ENCODE results near the gene PIEZO2.

PIEZO2 gene

GRCh38 chr18:11024928-11025669 is 124.3 kb downstream of the PIEZO2 start:
- no peak for DNase-seq

- DNase-seq: no peak
Measured at GRCh38 chr18:11021477-11021876, 127.9 kb downstream of the PIEZO2 start.

DNA sequence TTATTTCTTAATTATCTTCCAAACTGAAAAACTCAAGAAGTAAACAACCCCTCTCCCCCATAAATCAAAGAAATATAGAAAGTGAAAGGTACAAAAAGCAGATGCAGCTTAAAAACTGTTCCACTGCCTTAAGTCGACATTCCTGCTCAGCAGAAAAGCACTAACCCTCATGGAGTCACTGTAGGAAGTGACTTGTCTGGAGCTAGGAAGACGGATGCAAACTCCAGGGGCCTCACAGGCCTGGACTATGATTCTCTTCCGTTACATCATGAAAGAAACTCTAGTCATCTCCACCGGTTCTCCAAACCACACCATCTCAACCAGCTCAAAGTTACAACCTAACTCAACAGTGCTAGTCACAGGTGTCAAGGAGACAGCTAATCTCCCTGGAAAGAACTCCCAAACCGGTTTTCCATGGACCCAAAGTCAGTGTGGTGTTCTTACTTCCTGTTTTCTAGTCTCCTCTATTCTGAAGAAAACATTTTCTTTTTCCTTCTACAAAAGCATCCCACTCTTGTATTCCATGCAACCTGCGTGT is 128.4 kb downstream of the PIEZO2 start:
- DNase-seq: no peak

DNA sequence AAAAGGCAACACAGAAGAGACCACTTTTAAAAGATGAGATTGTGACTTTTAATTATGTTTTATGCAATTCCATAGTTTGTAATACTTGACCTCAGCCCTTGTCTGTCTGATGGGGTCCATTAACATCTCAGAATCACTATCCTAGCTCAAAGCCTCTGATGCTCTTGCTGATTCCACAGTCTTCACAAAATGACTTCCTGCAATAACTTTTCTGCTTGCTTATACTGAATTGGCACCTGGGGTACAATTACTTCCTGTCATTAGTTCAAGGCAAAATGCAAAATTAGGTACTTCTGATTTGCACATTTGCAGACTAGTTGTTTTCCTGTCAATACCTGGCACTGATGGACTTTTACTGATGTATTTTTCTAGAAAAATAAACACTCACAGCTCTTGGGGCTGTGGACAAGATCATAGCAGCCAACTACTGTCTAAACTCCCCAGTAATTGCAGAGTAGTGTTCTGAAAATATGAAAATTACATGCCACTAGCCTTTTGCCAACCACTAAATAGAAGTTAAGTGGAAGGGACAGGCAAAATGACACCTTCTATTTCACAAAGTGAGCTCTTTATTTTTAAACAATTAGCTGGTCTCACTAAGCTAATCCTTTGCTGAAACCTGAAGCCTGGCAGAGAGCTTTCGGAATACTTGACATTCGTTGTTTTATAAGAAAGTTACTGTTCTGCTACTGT is 129.1 kb downstream of the PIEZO2 start:
- DNase-seq: no peak

- no peak for DNase-seq
Measured at GRCh38 chr18:11019295-11020105, 129.9 kb downstream of the PIEZO2 start.

GRCh38 chr18:11009869-11010268 is 139.5 kb downstream of the PIEZO2 start:
- no peak for DNase-seq

- DNase-seq: no peak
Measured at GRCh38 chr18:11009147-11009546, 140.2 kb downstream of the PIEZO2 start.

GRCh38 chr18:11008505-11008904 is 140.9 kb downstream of the PIEZO2 start:
- no peak for DNase-seq

- DNase-seq: no peak
Measured at GRCh38 chr18:11005528-11005927, 143.8 kb downstream of the PIEZO2 start.

DNA sequence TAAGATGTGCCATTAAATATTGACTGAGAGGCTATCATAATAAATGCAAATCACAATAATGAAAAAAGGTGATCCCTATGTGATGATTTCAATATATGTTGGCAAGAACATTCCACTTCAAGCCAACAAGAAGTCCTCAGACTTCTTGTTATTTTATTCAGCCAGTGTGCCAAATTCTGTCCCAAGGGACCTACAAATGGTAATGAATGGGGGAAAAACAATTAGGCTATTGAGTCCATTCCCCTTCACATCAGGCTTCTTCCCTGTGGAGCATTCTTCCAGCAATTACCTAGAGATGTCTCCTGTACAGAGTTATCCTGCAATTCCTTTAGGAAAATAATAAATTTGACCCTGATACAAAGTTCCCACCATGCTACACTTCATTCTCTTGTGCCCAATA is 144.4 kb downstream of the PIEZO2 start:
- DNase-seq: no peak

- no peak for DNase-seq
Measured at GRCh38 chr18:11004294-11004693, 145.1 kb downstream of the PIEZO2 start.

DNA sequence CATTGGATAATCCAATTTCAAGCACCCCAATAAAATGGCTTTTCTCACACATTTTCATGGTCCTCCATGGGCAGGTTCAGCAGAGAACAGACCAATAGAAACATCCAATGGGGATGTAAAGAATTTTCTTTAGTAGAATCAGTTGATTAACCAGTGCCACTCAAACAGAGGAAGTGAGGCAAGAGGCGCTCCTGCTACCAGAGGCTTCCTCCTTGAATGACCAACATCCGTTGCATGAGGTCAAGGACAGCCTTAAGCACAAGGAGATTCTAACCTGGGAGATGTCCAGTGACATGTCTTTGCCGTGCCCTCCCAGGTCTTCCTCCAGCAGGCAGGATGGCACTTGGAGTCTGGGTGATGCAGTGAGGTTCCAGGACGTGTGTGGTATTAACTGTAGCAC is 146.6 kb downstream of the PIEZO2 start:
- DNase-seq: no peak

DNA sequence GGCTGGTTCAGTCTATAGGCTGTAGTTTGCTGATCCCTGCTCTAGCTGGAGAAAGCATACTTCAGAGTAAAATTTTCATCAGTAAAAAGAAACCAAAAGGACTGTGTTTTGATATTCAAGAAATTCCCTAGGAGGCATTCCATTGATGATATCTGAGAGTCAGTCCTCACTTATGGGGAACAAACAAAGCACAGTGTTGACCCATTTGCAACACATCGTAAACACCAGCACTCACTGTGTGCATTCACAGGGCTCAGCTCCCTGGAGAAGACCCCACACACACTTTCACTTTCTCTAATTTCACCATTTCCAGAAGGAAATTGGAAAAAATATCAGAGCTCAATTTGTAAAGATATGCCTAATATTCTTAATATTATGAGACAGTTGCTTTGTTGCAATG is 147.1 kb downstream of the PIEZO2 start:
- DNase-seq: no peak

DNA sequence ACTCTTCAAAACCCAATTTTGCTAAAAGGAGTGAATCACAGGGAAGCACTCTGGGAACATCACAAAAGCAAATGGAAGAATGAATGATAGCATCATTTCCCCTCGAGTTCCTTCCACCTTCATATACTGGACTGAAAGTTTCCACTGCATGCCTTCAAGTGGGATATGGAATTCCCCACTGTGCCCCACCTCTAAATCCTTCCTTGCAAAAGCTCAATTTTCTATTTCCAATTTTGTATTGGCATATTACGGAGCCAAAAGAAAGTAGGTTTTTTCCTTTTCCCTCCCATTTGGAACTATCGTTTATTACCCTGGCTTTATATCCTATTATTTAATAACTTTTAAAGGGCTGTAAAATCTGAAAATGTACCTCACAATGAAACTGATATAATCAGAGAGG is 149.3 kb downstream of the PIEZO2 start:
- no peak for DNase-seq

DNA sequence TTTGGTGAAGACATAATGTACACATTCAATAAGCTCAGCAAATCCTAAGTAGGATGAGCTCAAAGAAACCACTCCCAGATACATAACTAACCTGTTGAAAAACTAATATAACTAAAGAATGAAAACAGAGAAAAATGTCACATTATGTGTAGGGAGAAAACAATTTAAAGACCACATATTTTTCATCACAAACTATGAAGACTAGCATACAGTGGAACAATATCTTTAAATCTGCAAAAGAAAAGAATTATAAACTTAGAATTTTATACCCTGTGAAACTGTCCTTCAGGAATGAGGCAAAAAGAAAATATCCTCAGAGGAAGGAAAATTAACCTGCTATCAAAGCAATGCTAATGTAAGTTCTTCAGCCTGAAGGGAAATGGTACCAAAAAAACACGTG is 151.5 kb downstream of the PIEZO2 start:
- DNase-seq: no peak

GRCh38 chr18:10995550-10995949 is 153.8 kb downstream of the PIEZO2 start:
- no peak for DNase-seq

DNA sequence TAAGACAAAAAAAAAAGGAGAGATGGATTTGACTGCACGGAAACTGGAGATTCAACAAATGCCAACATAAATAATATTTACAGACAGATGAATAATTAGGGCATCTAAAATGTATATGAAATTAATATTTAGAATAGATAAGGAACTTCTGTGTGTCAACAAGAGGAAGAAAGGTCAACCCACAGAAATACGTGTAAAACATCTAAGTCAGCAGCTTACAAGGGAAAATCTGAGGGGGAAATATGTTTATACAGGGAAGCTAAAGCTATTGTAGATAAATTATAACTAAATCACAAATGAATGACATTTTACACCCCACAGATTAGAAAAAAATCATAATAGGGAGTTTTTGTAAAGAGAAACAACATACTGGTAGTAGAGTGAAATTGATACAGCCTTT is 159.9 kb downstream of the PIEZO2 start:
- DNase-seq: no peak

DNA sequence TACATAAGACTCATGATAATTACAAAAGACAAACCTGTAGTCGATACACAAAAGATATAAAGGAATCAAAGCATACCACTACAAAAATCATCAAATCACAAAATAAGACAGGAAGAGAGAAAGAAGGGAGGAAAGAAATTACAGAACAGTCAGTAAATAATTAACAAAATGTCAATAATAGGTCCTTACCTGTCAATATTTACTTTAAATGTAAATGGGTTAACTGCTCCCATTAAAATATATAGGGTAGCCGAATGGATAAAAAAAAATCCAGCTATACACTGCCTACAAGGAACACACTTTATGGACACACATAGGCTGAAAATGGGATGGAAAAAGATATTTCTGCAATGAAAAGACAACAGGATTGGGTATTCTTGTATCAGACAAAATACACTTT is 163.7 kb downstream of the PIEZO2 start:
- no peak for DNase-seq

- DNase-seq: no peak
Measured at GRCh38 chr18:10979411-10979810, 170.0 kb downstream of the PIEZO2 start.

- DNase-seq: no peak
Measured at GRCh38 chr18:10977042-10977441, 172.3 kb downstream of the PIEZO2 start.

- DNase-seq: no peak
Measured at GRCh38 chr18:10973567-10974203, 175.7 kb downstream of the PIEZO2 start.

DNA sequence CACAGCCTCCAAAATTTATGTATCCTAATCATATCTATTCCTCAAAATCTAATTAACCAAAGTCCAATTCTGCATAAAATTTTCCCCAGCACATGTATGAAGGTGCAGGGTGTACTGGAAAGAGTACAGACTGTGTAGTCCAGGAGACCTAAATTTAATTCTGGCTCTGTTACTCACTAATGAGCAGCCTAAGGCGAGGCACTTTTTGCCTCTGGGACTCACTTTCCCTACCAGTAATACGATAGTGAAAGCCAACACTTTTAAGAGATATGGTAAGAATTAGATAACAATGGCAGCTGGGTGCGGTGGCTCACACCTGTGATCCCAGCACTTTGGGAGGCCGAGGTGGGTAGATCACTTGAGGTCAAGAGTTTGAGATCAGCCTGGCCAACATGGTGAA is 177.7 kb downstream of the PIEZO2 start:
- no peak for DNase-seq

DNA sequence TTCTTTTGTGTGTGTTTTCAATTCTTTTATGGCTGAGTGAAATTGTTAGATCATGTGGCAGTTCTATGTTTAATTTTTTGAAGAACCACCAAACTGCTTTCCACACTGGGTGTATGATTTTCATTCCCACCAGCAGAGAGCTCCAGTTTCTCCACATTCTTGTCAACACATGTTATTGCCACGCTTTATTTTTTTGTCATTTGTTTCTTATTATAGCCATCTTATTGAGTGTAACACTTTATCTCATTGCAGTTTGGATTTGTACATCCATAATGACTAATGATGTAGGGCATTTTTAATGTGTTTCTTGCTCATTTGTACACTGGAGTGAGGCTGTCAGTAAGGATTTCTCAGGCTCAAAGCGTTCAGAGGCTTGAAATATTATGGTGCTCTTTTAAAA is 184.2 kb downstream of the PIEZO2 start:
- no peak for DNase-seq

All from NCI-H82 (cell line).